Endothelial cell (in vitro differentiated cells): ENCODE measurements around the gene SLC22A14. TPM values are rescaled to one million over a fixed set of nuclear protein-coding genes. Genes with fewer than 3 reads are reported as not detected.

Experiments
- DNase-seq: peaks from one replicate; pipeline ENCODE4 v3.0.0; 2021; ENCODE audit warnings: low spot score
- H3K27ac Mint-ChIP-seq: one replicate; pipeline ENCODE4 v1.8.0; 2021; ENCODE audit warnings: mixed read lengths, inconsistent platforms; ENCODE audit not compliant: unreplicated experiment
- H3K27me3 Mint-ChIP-seq: one replicate; pipeline ENCODE4 v1.8.0; 2021; ENCODE audit warnings: mild to moderate bottlenecking, moderate library complexity, mixed read lengths, inconsistent platforms; ENCODE audit not compliant: unreplicated experiment
- H3K36me3 Mint-ChIP-seq: one replicate; pipeline ENCODE4 v1.8.0; 2021; ENCODE audit warnings: mild to moderate bottlenecking, low read depth, mixed read lengths, inconsistent platforms; ENCODE audit not compliant: unreplicated experiment
- H3K4me1 Mint-ChIP-seq: one replicate; pipeline ENCODE4 v1.8.0; 2021; ENCODE audit warnings: mild to moderate bottlenecking, mixed read lengths, inconsistent platforms; ENCODE audit not compliant: unreplicated experiment
- H3K4me3 Mint-ChIP-seq: one replicate; pipeline ENCODE4 v1.8.0; 2021; ENCODE audit warnings: mild to moderate bottlenecking, mixed read lengths, inconsistent platforms; ENCODE audit not compliant: unreplicated experiment
- H3K9me3 Mint-ChIP-seq: one replicate; pipeline ENCODE4 v1.8.0; 2021; ENCODE audit warnings: mixed read lengths, inconsistent platforms; ENCODE audit not compliant: unreplicated experiment
- CTCF ChIP-seq: fragments of 200-600 bp; sonication (generic); IDR thresholded peaks from one replicate; pipeline ENCODE4 v1.5.0; 2021; ENCODE audit warnings: antibody characterized with exemption; ENCODE audit not compliant: unreplicated experiment
- total RNA-seq: library from RNA; stranded (reverse); fragmentation: NEBNext Ultra II Directional; extraction: Animal tissue kit (Norgen Biotek cat#: 25700); gene quantifications from one replicate; pipeline ENCODE4 v1.2.1, GENCODE V29; 2021; ENCODE audit not compliant: unreplicated experiment

The SLC22A14 gene
- total RNA-seq, 1 donor from 2014 or later = 0.36 TPM

- no peak for DNase-seq
- Mint-ChIP-seq H3K9me3 (no peaks in the 10 kb centered on the region), H3K36me3 (peaks cover 16% of the 10 kb centered on the region), H3K4me1 (peaks cover 9% of the 10 kb centered on the region), H3K4me3 (no peak overlapping the region), H3K27ac (peak overlapping the region; percentile 53), H3K27me3 (peaks cover 1% of the 10 kb centered on the region)
- no peak for TF ChIP-seq CTCF
These were observed 79.4 kb downstream of the SLC22A14 start for GRCh38 chr3:38361496-38361895.

- no peak for DNase-seq
- H3K4me1 Mint-ChIP-seq = peaks cover 16% of the 10 kb centered on the region
- no peak overlapping the region for H3K27ac Mint-ChIP-seq
- H3K36me3 Mint-ChIP-seq = peaks cover 12% of the 10 kb centered on the region
- H3K9me3 Mint-ChIP-seq = no peaks in the 10 kb centered on the region
- TF ChIP-seq CTCF = no peak
- peaks cover 2% of the 10 kb centered on the region for H3K27me3 Mint-ChIP-seq
- H3K4me3 Mint-ChIP-seq = no peak overlapping the region
These were observed 80.7 kb downstream of the SLC22A14 start for GRCh38 chr3:38362825-38363224.

- H3K9me3 Mint-ChIP-seq = no peaks in the 10 kb centered on the region
- no peak for TF ChIP-seq CTCF
- H3K4me1 Mint-ChIP-seq = peaks cover 26% of the 10 kb centered on the region
- peaks cover 16% of the 10 kb centered on the region for H3K36me3 Mint-ChIP-seq
- H3K27me3 Mint-ChIP-seq = peaks cover 2% of the 10 kb centered on the region
- no peak overlapping the region for H3K27ac Mint-ChIP-seq
- no peak overlapping the region for H3K4me3 Mint-ChIP-seq
- no peak for DNase-seq
These were observed 82.8 kb downstream of the SLC22A14 start for GRCh38 chr3:38364721-38365400.

- Mint-ChIP-seq H3K4me1 (peaks cover 27% of the 10 kb centered on the region), H3K27me3 (peaks cover 2% of the 10 kb centered on the region), H3K36me3 (peaks cover 20% of the 10 kb centered on the region), H3K9me3 (no peaks in the 10 kb centered on the region), H3K27ac (no peak overlapping the region), H3K4me3 (no peak overlapping the region)
- DNase-seq = no peak
- no peak for TF ChIP-seq CTCF
These were observed 83.5 kb downstream of the SLC22A14 start for GRCh38 chr3:38365469-38366062.

GRCh38 chr3:38366082-38366481 lies 84.0 kb downstream of the SLC22A14 start:
- Mint-ChIP-seq H3K27me3 (peaks cover 2% of the 10 kb centered on the region), H3K9me3 (no peaks in the 10 kb centered on the region), H3K4me1 (peaks cover 27% of the 10 kb centered on the region), H3K27ac (no peak overlapping the region), H3K36me3 (peaks cover 20% of the 10 kb centered on the region), H3K4me3 (no peak overlapping the region)
- TF ChIP-seq CTCF = no peak
- DNase-seq = no peak
